HCT116 (cell line): ENCODE results near the gene BMP5.

Source experiments
- CEBPB ChIP-seq: IDR thresholded peaks from 2 replicates; pipeline ENCODE4 v1.6.1; 2012; ENCODE audit warnings: low read depth
- CTCF ChIP-seq, 3 experiments: fragments of 200-600 bp in 1 of 3; sonication (generic) in 1 of 3; IDR thresholded peaks in 2 of 3; conservative IDR thresholded peaks in 1 of 3; 2 replicates each; pipeline ENCODE4 v1.5.1; 2012 to 2017; ENCODE audit warnings: low read depth in 2 of 3, low read length in 2 of 3, antibody characterized with exemption in 1 of 3, borderline replicate concordance in 1 of 3, control low read depth in 1 of 3, mild to moderate bottlenecking in 1 of 3, mixed read lengths in 1 of 3, mixed run types in 1 of 3, moderate library complexity in 1 of 3; ENCODE audit not compliant: insufficient read depth in 1 of 3
- EZH2 ChIP-seq: fragments of 200-600 bp; sonication (generic); IDR thresholded peaks from 2 replicates; pipeline ENCODE4 v1.6.1; 2017; ENCODE audit warnings: antibody characterized with exemption, mixed run types
- EZH2phosphoT487 ChIP-seq: fragments of 200-600 bp; IDR thresholded peaks from 2 replicates; pipeline ENCODE4 v1.6.1; 2018; ENCODE audit warnings: antibody characterized with exemption, borderline replicate concordance
- POLR2A ChIP-seq: IDR thresholded peaks from 2 replicates; pipeline ENCODE4 v1.7.0; 2011; ENCODE audit warnings: borderline replicate concordance; ENCODE audit not compliant: insufficient read depth, insufficient read length; ENCODE audit errors: extremely low read depth
- POLR2AphosphoS5 ChIP-seq: IDR thresholded peaks from 2 replicates; pipeline ENCODE4 v1.6.1; 2011; ENCODE audit warnings: mild to moderate bottlenecking, low read depth, low read length, moderate library complexity
- SIN3A ChIP-seq: IDR thresholded peaks from 2 replicates; pipeline ENCODE4 v1.6.1; 2012; ENCODE audit warnings: low read depth
- SP1 ChIP-seq: IDR thresholded peaks from 2 replicates; pipeline ENCODE4 v1.6.1; 2012; ENCODE audit warnings: low read depth
- TF ChIP-seq, protein P1 (sequence below): IDR thresholded peaks from 2 replicates; pipeline ENCODE4 v1.6.1; 2012

GRCh38 chr6:55782275-55782674 is 93.1 kb downstream of the BMP5 start:
- no peak for TF ChIP-seq POLR2AphosphoS5
- no peak for TF ChIP-seq CTCF (IDR thresholded peaks at IDR 0.05 in 2 of 3, conservative IDR thresholded peaks at IDR 0.05 in 1 of 3; ENCODE audit: borderline replicate concordance in 1 of 3, insufficient read depth in 1 of 3, low read depth in 2 of 3, low read length in 2 of 3)
- TF ChIP-seq SIN3A = no peak
- no peak for TF ChIP-seq EZH2phosphoT487
- no peak for TF ChIP-seq EZH2
- TF ChIP-seq POLR2A = no peak
- TF ChIP-seq, protein P1, sequence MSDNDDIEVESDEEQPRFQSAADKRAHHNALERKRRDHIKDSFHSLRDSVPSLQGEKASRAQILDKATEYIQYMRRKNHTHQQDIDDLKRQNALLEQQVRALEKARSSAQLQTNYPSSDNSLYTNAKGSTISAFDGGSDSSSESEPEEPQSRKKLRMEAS = no peak
- no peak for TF ChIP-seq CEBPB
- no peak for TF ChIP-seq SP1
